GM23338 (cell line): ENCODE data around the gene PPAN. TPM values are rescaled to one million over a fixed set of nuclear protein-coding genes. Genes with fewer than 3 reads are reported as not detected.
A peak's percentile ranks its signal among the peaks of the same experiment; 100 is the strongest.

Experiments used
- ATAC-seq: fragments of 200-7000 bp; cut with Tn5 transposase; 3 replicates; pipeline ENCODE4 v1.9.1; 2020
- DNase-seq: peaks from one replicate; pipeline ENCODE4 v3.0.0-alpha.2; 2015; ENCODE audit warnings: low spot score
- H2AFZ ChIP-seq: fragments of 200-600 bp; sonication (generic); 2 replicates; pipeline ENCODE4 v1.8.0; 2016; ENCODE audit warnings: antibody characterized with exemption, mild to moderate bottlenecking, moderate library complexity
- H3F3A ChIP-seq: fragments of 200-600 bp; sonication (generic); replicated peaks from 2 replicates; pipeline ENCODE4 v1.8.0; 2017; ENCODE audit warnings: antibody characterized with exemption, mixed run types, low read depth
- H3K27ac ChIP-seq: fragments of 200-600 bp; sonication (generic); 2 replicates; pipeline ENCODE4 v1.6.1; 2016; ENCODE audit warnings: low read depth
- H3K27me3 ChIP-seq: fragments of 200-600 bp; sonication (generic); 2 replicates; pipeline ENCODE4 v1.8.0; 2016; ENCODE audit warnings: mild to moderate bottlenecking, mixed run types, moderate library complexity; ENCODE audit not compliant: insufficient read depth
- H3K36me3 ChIP-seq: fragments of 200-600 bp; sonication (generic); 2 replicates; pipeline ENCODE4 v1.8.0; 2016; ENCODE audit warnings: mild to moderate bottlenecking; ENCODE audit not compliant: insufficient read depth
- H3K4me1 ChIP-seq: fragments of 200-600 bp; sonication (generic); 2 replicates; pipeline ENCODE4 v1.8.0; 2016; ENCODE audit warnings: mild to moderate bottlenecking, moderate library complexity; ENCODE audit not compliant: insufficient read depth
- H3K4me2 ChIP-seq: fragments of 200-600 bp; sonication (generic); 2 replicates; pipeline ENCODE4 v1.7.1; 2017; ENCODE audit warnings: mixed run types
- H3K4me3 ChIP-seq: fragments of 200-600 bp; sonication (generic); 2 replicates; pipeline ENCODE4 v1.6.1; 2016; ENCODE audit warnings: mixed run types
- H3K79me2 ChIP-seq: fragments of 200-600 bp; sonication (generic); replicated peaks from 2 replicates; pipeline ENCODE4 v1.8.0; 2017; ENCODE audit warnings: mild to moderate bottlenecking; ENCODE audit not compliant: insufficient read depth
- H3K9me2 ChIP-seq: fragments of 200-600 bp; sonication (generic); 2 replicates; pipeline ENCODE4 v1.8.0; 2017; ENCODE audit not compliant: insufficient read depth
- H4K20me1 ChIP-seq: fragments of 200-600 bp; sonication (generic); replicated peaks from 2 replicates; pipeline ENCODE4 v1.8.0; 2017; ENCODE audit warnings: mild to moderate bottlenecking; ENCODE audit not compliant: insufficient read depth
- H3K27ac Mint-ChIP-seq: 2 replicates; pipeline ENCODE4 v1.8.0; 2020; ENCODE audit warnings: inconsistent platforms, mild to moderate bottlenecking, moderate library complexity, mixed read lengths
- H3K27me3 Mint-ChIP-seq: 3 replicates; pipeline ENCODE4 v1.8.0; 2022; ENCODE audit warnings: low read depth, mild to moderate bottlenecking, moderate library complexity, mixed read lengths, inconsistent platforms; ENCODE audit not compliant: insufficient read depth, poor library complexity
- H3K36me3 Mint-ChIP-seq: 3 replicates; pipeline ENCODE4 v1.8.0; 2021; ENCODE audit warnings: low read depth, mild to moderate bottlenecking, inconsistent platforms, moderate library complexity, mixed read lengths
- H3K4me1 Mint-ChIP-seq: 3 replicates; pipeline ENCODE4 v1.8.0; 2020; ENCODE audit warnings: mild to moderate bottlenecking, inconsistent platforms, mixed read lengths
- H3K4me3 Mint-ChIP-seq: 3 replicates; pipeline ENCODE4 v1.8.0; 2021; ENCODE audit warnings: moderate library complexity, mild to moderate bottlenecking, inconsistent platforms, mixed read lengths
- H3K9me3 Mint-ChIP-seq: 3 replicates; pipeline ENCODE4 v1.8.0; 2020; ENCODE audit warnings: moderate library complexity, mild to moderate bottlenecking, inconsistent platforms, mixed read lengths
- EZH2 ChIP-seq: fragments of 200-600 bp; sonication (generic); IDR thresholded peaks from one replicate; pipeline ENCODE4 v1.8.0; 2017; ENCODE audit warnings: antibody characterized with exemption, mild to moderate bottlenecking, low read depth; ENCODE audit not compliant: unreplicated experiment
- EZH2phosphoT487 ChIP-seq: fragments of 200-600 bp; sonication (generic); IDR thresholded peaks from one replicate; pipeline ENCODE4 v1.8.1; 2018; ENCODE audit warnings: antibody characterized with exemption; ENCODE audit not compliant: unreplicated experiment
- POLR2AphosphoS5 ChIP-seq: IDR thresholded peaks from 2 replicates; pipeline ENCODE4 v1.6.1; 2016; ENCODE audit warnings: antibody characterized with exemption, low read depth
- polyA plus RNA-seq: library from polyadenylated mRNA; unstranded; fragments of >200 nt; fragmentation: Nextera tagmentation; extraction: Ambion mirVana; gene quantifications from 2 replicates; pipeline ENCODE4 v1.2.1, GENCODE V29; 2016
- total RNA-seq: library from RNA; depleted of rRNA; stranded (reverse); fragments of >200 nt; shearing (Covaris generic); gene quantifications from 2 replicates; pipeline ENCODE4 v1.2.3, GENCODE V29; 2014
- TF ChIP-seq, protein P1 (sequence below): IDR thresholded peaks from one replicate; pipeline ENCODE4 v1.6.1; 2018; ENCODE audit warnings: antibody characterized with exemption; ENCODE audit not compliant: unreplicated experiment
- TF ChIP-seq, protein P2 (sequence below): fragments of 250-450 bp; sonication (Bioruptor Pico); IDR thresholded peaks from 2 replicates; pipeline ENCODE4 v1.5.0; 2020; ENCODE audit warnings: mild to moderate bottlenecking, moderate library complexity
- TF ChIP-seq, protein P3 (sequence below), 2 experiments: fragments of 200-600 bp in 1 of 2; sonication (generic) in 1 of 2; conservative IDR thresholded peaks; 2 replicates each; pipeline versions ENCODE4 v1.5.1 to v1.6.1; 2016 to 2017; ENCODE audit warnings: antibody characterized with exemption in 2 of 2, low read depth in 2 of 2, mild to moderate bottlenecking in 2 of 2, moderate library complexity in 1 of 2
- TF ChIP-seq, protein P4 (sequence below): IDR thresholded peaks from 2 replicates; pipeline ENCODE4 v1.6.1; 2016; ENCODE audit warnings: antibody characterized with exemption

Gene PPAN
- total and polyA plus RNA-seq, 2 experiments from 2014 or later = 71.8 to 81.9 TPM

DNA sequence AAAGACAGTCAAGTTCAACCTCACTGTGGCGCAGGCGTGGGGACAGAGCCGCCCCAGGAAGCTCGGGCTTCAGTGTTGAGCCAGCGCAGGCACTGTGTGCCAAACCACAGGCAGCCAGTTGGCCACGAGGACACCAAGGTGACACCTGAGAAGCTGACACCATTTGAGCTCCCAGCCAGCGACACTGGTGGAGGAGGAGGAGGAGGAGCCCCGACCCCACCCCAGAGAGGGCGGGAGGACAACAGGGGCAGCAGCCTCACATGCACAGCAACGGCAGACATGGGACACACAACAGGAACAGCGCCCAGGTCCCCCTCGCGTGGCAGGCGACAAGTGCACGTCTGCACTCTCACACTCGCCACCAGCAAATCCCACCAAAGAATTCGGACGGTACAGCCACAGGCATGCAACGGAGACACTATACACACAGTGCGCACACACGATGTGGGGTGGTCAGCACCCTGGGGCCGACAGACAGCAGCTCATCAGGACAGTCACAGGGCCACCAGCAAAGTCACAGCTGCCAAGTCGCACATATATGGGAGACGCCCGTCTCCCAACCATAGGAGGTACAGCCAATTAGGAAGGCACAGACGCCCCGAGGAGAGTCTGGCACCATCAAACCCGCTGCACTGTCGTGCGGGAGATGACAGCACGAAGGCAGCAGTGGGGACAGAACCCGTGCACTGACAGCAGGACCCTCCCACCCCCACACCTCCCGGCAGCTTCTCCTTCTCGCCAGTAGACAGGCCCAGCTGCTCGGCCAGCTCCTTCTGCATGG is 10.1 kb downstream of the PPAN start:
- Histone ChIP-seq H3K4me2 (no peak overlapping the region), H3K27ac (no peak overlapping the region), H3K4me1 (no peaks in the 10 kb centered on the region; the same call in 1 of the 2 replicates), H3K79me2 (peaks cover 21% of the 10 kb centered on the region), H4K20me1 (peaks cover 11% of the 10 kb centered on the region; the same call in 1 of the 2 replicates), H3K9me2 (no peaks in the 10 kb centered on the region), H3K27me3 (no peaks in the 10 kb centered on the region), H3K4me3 (no peak overlapping the region), H2AFZ (no peak overlapping the region), H3F3A (peaks cover 35% of the 10 kb centered on the region), H3K36me3 (peaks cover 14% of the 10 kb centered on the region; the same call in 1 of the 2 replicates)
- DNase-seq (no peak), ATAC-seq (no peak)
- H3K9me3 Mint-ChIP-seq = no peaks in the 10 kb centered on the region
- peaks cover 40% of the 10 kb centered on the region for H3K27me3 Mint-ChIP-seq
- peaks cover 9% of the 10 kb centered on the region for H3K4me1 Mint-ChIP-seq
- TF ChIP-seq, protein P1, sequence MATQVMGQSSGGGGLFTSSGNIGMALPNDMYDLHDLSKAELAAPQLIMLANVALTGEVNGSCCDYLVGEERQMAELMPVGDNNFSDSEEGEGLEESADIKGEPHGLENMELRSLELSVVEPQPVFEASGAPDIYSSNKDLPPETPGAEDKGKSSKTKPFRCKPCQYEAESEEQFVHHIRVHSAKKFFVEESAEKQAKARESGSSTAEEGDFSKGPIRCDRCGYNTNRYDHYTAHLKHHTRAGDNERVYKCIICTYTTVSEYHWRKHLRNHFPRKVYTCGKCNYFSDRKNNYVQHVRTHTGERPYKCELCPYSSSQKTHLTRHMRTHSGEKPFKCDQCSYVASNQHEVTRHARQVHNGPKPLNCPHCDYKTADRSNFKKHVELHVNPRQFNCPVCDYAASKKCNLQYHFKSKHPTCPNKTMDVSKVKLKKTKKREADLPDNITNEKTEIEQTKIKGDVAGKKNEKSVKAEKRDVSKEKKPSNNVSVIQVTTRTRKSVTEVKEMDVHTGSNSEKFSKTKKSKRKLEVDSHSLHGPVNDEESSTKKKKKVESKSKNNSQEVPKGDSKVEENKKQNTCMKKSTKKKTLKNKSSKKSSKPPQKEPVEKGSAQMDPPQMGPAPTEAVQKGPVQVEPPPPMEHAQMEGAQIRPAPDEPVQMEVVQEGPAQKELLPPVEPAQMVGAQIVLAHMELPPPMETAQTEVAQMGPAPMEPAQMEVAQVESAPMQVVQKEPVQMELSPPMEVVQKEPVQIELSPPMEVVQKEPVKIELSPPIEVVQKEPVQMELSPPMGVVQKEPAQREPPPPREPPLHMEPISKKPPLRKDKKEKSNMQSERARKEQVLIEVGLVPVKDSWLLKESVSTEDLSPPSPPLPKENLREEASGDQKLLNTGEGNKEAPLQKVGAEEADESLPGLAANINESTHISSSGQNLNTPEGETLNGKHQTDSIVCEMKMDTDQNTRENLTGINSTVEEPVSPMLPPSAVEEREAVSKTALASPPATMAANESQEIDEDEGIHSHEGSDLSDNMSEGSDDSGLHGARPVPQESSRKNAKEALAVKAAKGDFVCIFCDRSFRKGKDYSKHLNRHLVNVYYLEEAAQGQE = no peak
- TF ChIP-seq EZH2 (no peak), POLR2AphosphoS5 (no peak), EZH2phosphoT487 (no peak)
- TF ChIP-seq, protein P2, sequence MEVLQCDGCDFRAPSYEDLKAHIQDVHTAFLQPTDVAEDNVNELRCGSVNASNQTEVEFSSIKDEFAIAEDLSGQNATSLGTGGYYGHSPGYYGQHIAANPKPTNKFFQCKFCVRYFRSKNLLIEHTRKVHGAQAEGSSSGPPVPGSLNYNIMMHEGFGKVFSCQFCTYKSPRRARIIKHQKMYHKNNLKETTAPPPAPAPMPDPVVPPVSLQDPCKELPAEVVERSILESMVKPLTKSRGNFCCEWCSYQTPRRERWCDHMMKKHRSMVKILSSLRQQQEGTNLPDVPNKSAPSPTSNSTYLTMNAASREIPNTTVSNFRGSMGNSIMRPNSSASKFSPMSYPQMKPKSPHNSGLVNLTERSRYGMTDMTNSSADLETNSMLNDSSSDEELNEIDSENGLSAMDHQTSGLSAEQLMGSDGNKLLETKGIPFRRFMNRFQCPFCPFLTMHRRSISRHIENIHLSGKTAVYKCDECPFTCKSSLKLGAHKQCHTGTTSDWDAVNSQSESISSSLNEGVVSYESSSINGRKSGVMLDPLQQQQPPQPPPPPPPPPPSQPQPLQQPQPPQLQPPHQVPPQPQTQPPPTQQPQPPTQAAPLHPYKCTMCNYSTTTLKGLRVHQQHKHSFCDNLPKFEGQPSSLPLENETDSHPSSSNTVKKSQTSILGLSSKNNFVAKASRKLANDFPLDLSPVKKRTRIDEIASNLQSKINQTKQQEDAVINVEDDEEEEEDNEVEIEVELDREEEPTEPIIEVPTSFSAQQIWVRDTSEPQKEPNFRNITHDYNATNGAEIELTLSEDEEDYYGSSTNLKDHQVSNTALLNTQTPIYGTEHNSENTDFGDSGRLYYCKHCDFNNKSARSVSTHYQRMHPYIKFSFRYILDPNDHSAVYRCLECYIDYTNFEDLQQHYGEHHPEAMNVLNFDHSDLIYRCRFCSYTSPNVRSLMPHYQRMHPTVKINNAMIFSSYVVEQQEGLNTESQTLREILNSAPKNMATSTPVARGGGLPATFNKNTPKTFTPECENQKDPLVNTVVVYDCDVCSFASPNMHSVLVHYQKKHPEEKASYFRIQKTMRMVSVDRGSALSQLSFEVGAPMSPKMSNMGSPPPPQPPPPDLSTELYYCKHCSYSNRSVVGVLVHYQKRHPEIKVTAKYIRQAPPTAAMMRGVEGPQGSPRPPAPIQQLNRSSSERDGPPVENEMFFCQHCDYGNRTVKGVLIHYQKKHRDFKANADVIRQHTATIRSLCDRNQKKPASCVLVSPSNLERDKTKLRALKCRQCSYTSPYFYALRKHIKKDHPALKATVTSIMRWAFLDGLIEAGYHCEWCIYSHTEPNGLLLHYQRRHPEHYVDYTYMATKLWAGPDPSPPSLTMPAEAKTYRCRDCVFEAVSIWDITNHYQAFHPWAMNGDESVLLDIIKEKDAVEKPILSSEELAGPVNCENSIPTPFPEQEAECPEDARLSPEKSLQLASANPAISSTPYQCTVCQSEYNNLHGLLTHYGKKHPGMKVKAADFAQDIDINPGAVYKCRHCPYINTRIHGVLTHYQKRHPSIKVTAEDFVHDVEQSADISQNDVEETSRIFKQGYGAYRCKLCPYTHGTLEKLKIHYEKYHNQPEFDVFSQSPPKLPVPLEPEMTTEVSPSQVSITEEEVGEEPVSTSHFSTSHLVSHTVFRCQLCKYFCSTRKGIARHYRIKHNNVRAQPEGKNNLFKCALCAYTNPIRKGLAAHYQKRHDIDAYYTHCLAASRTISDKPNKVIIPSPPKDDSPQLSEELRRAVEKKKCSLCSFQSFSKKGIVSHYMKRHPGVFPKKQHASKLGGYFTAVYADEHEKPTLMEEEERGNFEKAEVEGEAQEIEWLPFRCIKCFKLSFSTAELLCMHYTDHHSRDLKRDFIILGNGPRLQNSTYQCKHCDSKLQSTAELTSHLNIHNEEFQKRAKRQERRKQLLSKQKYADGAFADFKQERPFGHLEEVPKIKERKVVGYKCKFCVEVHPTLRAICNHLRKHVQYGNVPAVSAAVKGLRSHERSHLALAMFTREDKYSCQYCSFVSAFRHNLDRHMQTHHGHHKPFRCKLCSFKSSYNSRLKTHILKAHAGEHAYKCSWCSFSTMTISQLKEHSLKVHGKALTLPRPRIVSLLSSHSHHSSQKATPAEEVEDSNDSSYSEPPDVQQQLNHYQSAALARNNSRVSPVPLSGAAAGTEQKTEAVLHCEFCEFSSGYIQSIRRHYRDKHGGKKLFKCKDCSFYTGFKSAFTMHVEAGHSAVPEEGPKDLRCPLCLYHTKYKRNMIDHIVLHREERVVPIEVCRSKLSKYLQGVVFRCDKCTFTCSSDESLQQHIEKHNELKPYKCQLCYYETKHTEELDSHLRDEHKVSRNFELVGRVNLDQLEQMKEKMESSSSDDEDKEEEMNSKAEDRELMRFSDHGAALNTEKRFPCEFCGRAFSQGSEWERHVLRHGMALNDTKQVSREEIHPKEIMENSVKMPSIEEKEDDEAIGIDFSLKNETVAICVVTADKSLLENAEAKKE = no peak
- TF ChIP-seq, protein P3, sequence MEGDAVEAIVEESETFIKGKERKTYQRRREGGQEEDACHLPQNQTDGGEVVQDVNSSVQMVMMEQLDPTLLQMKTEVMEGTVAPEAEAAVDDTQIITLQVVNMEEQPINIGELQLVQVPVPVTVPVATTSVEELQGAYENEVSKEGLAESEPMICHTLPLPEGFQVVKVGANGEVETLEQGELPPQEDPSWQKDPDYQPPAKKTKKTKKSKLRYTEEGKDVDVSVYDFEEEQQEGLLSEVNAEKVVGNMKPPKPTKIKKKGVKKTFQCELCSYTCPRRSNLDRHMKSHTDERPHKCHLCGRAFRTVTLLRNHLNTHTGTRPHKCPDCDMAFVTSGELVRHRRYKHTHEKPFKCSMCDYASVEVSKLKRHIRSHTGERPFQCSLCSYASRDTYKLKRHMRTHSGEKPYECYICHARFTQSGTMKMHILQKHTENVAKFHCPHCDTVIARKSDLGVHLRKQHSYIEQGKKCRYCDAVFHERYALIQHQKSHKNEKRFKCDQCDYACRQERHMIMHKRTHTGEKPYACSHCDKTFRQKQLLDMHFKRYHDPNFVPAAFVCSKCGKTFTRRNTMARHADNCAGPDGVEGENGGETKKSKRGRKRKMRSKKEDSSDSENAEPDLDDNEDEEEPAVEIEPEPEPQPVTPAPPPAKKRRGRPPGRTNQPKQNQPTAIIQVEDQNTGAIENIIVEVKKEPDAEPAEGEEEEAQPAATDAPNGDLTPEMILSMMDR (conservative IDR thresholded peaks at IDR 0.05; ENCODE audit: low read depth in 2 of 2) = no peak
- TF ChIP-seq, protein P4, sequence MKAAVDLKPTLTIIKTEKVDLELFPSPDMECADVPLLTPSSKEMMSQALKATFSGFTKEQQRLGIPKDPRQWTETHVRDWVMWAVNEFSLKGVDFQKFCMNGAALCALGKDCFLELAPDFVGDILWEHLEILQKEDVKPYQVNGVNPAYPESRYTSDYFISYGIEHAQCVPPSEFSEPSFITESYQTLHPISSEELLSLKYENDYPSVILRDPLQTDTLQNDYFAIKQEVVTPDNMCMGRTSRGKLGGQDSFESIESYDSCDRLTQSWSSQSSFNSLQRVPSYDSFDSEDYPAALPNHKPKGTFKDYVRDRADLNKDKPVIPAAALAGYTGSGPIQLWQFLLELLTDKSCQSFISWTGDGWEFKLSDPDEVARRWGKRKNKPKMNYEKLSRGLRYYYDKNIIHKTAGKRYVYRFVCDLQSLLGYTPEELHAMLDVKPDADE = no peak
- peak overlapping the region; percentile 12; the same call in 1 of the 3 replicates for H3K4me3 Mint-ChIP-seq
- H3K36me3 Mint-ChIP-seq = peaks cover 64% of the 10 kb centered on the region
- no peak overlapping the region for H3K27ac Mint-ChIP-seq
